GM19467 (cell line): ENCODE data around the gene SGIP1.
"Not testable (repeated sequence)": the region's sequence is repeated elsewhere in the genome, so short reads cannot be mapped to it uniquely, and the experiment has no call there.

Experiments used
- ATAC-seq: cut with Tn5 transposase; IDR thresholded peaks from one replicate; pipeline ENCODE4 v1.9.1; 2021; ENCODE audit warnings: mild to moderate bottlenecking, moderate library complexity; ENCODE audit not compliant: unreplicated experiment

The SGIP1 gene

DNA sequence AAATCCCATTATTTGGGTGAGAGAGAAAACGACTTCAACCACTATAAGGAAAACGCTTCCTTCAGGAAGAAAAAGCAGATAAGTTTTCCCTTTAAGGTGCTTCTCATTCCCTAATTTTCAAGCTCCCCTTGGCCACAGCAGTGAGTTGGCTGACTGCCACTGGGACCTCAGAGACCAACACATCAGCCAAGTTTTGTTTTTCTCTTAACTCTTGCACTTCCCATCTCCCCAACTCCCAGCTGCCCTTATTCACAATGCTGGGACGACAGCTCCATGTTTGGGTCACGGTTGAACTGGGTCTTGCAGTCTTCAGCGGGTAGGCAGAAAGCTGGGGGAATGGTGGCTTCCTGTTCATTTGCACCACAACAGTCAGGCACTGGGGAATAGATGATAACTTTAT is 18.9 kb downstream of the SGIP1 start:
- ATAC-seq, result no peak

DNA sequence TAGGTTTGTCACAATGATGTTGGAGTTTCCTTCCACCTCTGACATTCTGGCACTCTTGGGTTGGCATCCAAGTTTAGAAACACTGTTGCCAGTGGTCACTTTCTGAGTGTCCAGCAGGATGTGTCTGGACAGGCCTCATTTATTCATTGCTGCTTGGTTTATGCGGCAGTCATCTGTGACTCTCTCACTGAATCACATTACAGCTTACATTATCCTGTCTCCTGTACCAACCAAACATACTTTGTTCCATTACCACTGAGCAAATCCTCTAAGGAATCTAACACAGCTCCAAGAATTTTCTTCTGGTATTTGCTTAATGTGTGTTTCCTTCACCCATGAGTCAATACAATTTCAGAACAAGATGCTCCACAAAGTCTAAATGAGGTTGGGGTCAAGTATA is 19.9 kb downstream of the SGIP1 start:
- no peak for ATAC-seq

DNA sequence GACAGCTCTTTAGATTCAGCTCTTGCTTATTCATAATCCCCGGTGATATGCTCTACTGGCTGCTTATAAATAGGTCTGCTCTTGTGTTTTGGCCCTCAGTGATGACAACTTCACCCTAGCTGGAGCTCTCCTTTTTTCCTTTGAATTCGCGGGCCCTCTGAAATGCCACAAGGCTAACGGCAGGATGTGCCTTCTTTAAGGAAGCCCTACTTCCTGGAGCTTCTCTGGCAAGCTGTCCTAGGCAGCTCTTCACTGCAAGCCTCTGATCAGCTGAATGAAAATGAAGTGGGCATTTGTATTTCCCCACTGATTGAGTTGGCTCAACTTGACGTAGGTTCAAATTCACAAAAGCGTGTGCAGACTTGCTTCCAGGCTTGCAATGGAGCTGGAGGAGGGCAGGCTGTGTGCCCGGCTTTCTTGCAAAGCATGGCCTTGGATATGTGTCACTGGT is 22.2 kb downstream of the SGIP1 start:
- ATAC-seq, result no peak

DNA sequence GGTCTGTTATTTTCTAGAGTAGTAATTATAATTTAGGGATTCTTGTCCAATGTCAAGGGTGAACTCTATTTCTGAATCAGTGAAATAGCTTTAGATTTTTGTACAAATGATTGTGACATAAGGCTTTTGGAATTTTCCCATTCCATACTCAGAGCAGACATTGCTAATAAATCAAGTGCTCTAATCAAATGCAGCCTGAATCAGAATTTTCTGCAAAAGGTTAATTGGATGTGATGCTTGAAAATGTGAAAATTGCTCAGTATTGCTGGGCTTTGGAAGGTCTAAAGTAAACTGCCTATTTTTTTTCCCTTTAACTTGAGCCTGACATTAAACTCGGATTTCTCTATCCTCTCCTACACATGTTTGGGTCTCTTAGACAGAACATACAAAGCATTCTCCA is 23.2 kb downstream of the SGIP1 start:
- no peak for ATAC-seq

DNA sequence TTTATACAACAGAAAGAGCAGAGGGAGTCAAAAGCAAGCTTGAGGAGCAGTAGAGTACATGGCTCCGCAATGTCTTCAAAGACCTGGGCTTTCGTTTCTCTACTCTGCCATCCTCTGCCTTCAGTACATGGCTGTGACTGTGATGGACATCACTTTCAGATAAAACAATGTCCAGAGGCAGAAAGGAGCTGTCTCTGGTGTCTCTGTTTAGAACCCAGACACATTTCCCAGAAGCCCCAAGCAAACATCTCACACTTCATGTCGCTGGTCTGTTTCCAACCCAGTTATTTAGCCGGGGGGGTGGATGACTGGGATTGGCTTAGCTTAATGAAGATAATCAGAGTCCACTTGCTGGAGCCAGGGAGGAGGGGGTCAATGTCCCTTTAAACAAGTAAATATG is 25.6 kb downstream of the SGIP1 start:
- ATAC-seq, result no peak

DNA sequence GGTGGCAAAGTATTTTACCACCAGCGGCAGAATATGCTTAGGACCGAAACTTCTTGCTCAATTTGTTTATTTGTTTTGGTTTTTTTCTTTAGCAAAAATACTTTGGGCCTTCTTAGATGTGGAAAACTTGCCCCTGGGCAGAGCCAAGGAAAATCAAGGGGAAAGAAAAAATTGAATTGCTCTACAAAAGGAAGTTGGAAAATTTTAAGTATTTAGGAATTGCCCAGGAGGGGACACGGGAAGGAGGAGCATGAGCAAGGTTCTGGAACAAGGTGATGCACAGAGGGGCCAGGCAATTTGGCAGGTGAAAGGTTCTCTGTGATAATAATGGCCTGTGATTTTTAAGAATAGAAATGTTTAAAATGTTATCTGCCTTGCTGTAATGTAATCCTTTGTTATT is 28.6 kb downstream of the SGIP1 start:
- no peak for ATAC-seq

DNA sequence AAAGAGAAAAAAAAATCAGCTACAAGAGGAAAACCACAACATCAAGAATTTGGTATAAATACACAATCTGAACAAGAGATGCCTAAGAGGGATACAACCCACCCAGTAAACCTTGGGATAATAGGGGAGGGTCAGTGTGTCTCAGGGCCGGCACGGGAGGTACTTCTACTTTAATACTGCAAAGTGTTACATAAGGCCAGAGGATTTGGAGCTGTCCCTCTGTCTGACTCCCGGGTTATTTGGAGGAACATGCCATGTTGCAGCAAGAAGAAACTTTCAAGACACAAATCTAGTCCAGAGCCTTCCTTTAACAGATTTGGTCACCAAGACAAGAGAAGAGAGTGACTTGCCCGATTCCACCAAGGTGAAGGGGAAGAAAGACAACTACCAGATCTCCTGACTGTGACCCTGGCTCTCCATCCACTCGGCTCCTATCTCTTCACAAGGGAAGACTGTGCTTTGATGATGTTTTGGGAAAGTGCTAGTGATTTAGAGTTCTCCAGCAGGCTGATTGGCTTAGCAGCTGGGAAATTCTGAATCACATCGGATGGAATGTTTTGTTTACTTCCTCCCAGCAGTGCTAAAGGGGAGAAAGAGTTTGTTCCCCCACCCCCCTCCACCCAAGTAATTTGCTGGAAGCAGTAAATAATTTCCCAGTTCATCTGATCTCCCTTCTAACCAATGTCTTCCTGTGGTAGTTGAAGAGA is 29.3 kb downstream of the SGIP1 start:
- no peak for ATAC-seq

DNA sequence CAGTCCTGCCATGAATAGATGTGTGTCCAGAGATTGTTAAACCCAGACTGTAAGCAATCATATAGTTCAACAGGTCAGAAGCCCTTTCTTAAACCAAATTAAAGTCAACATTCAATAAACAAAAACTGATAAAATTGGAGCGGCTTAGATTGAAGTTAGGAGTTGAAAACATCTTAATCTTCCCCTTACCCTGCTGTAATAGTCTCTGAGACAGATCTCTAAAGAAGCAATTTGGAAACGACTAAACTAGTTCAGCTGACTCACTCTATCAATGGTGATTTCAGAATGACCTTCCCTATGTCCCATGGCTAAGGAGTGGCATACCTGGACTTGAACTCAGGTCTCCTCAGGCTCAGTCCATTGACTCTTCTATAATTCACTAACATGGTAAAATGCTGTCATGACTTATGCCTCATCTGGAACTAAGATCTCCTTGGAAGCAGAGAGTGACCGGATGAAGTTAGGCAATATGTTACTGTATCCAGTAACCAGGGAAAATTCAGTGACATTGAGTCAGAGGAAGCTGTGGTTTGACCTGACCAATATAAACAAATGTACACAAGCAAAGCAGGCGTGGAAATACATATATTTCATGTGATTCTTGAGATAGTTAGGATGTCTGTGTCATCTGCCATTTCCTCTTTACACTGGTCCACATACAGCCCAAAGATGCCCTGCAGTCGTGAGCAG is 30.1 kb downstream of the SGIP1 start:
- no peak for ATAC-seq

DNA sequence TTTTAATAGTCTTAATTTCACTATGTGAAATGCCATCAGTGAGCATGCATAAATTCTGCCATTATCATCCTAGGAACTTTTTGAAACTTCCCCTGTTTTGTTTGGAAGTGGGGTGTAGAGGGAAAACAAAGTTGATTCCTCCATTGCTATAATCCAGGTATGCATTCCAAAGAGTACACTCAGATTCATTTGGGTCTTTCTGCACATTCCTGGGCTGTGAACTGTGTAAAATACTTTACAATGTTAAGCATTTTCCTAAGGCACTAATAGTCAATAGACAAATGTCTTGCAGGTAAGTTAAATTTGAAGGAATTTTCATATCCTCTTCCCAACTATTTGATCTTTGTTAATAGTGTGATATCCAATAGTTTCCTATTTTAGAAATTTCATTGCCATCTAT is 36.2 kb downstream of the SGIP1 start:
- ATAC-seq, result no peak

DNA sequence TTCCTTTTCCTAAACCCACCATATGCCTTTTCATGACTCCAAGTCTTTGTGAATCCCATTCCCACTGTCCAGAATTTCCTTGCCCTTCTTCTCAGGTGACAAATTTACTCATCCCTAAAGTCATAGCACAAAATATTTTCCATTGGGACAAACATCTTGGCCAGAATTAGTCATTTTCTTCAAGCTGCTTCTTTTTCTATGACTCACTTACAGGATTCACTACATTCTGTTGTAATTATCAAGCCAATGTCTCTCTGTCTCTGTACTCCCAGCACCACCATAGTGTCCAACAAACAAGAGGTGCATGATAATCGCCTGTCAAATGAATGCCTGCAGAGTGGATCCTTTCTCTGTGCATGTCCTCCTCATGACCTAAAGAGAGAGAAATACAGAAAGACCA is 37.8 kb downstream of the SGIP1 start:
- ATAC-seq, result no peak

DNA sequence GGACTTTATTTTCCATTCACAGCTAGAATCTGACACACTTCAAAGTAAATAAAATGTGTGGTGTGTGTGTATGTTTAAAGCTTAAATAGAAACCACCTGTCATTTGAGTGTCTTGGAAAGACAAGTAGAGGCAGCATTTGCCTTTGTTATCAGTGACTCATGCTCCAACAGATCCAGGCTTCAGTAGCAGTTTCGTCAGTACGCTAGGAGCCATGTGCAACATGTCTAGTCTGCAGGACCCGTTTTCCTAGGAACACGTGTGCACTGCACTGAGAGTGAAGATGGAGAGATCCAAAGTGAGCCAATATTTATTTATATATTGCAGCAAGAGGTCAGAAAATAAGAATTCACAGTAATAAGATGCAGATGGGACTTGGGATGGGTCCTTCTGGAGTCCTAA is 41.8 kb downstream of the SGIP1 start:
- no peak for ATAC-seq

DNA sequence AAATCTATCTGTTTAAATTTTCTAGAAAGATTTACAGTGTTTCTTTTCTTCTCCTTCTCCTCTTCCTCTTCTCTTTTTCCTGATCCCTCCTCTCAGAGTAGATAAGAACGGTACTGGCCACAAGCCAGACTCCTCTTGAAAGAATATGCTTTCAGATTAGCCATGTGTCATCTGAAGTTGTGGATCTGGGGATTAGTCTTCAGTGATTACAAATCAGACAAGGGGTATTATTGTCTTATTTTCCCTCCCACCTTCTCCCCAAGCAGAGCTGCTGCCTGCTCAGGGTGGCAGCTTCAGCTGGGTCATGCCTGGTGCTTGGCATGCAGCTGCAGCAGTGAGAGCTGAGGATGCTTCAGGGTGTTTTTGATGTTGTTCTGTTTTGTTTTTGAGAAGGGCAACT is 42.7 kb downstream of the SGIP1 start:
- no peak for ATAC-seq

DNA sequence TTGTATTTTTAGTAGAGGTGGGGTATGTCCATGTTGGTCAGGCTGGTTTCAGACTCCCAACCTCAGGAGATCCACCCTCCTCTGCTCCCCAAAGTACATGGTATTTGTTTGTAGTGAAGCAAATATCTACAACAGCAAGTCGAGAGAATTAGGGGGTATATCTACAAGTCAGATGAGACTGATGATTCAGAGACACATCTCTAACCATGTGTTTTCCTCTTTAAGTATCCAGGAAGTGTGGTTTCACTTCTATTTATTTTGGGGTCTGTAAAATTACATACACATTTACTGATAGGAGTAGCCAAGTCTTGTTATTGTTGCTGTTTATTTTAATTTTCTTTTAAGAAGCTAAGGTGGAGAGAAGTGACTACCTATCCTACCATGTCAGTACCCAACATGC is 44.9 kb downstream of the SGIP1 start:
- ATAC-seq, result no peak

DNA sequence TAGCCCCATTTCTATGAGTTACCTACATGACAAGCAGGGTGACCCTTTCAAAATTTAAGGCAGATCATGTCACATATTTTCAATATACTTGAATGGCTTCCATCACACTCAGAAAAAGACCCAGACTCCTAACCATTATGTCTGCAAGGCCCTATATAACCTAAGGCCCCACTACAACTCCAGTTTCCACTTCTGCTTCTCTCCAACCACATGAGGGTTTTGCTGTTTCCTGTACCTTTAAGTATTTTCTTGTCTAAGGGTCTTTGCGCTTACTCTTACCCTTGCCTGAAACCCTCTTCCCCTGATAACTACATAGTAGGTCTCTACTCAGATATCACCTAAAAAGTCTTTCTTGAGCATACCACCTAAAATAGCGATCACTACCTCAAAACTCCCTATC is 46.1 kb downstream of the SGIP1 start:
- no peak for ATAC-seq

DNA sequence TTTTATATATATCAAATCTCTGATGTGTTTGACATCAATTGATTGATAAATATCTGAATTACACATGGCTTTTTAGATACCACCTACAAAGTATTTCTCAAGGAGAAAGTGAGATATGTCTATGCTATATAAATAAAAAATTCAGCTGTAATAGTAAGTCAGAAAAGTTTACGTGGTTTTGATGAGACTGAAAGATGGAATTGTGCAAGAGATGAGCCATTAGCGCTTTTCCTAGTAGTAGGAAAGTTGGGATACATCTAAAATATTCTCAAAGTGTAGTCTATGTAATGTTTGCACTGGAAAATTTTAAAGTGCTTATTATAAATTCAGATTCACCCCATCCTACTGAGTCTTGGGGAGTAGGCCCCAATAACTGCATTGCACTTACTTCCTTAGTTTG is 49.1 kb downstream of the SGIP1 start:
- ATAC-seq, result no peak

DNA sequence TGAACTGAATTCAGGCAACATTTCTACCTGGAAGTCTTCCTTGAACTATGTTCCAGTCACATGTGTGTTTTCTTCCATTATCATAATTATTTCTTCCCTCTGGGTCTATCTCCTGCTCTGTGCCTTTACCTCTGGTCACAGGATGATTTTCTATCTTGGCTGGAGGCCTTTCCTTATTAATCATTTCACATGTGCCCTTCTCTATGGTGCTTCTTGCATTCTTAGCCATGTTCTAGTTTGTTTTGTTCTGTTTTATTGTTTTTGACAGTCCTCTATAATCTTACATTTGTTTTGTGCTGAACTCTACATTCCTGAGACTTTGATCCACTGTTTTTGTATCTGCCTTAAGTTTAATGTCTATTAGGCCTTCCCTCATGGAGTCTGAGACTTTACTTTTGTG is 51.0 kb downstream of the SGIP1 start:
- ATAC-seq, result no peak

DNA sequence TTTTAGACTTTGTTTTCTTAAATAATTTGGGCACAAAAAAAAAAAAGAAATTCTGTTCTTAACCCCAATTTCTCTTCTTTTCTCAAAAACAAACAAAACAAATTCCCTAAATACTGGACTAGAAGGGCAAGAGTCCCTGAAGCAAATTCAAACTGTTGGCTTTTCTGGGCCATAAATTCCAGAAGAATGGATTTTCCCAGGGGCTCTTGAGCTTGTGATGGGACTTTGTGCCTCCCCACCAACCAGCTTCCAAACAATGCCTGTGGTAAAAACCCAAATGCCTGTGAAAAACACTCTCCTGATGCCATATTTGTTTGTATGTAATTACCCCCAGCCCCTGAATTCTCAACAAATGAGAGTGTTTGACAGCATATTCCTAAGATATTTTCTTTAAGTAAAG is 55.4 kb downstream of the SGIP1 start:
- no peak for ATAC-seq

DNA sequence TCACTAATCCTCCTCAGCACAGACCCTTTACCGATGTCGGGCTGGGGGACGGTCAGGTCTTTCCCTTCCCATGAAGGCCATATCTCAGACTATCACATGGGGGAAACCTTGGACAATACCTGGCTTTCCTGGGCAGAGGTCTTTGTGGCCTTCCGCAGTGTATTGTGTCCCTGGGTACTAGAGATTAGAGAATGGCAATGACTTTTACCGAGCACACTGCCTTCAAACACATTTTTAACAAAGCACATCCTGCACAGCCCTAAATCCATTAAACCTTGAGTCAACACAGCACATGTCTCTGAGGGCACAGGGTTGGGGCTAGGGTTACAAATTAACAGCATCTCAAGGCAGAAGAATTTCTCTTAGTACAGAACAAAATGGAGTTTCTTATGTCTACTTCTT is 58.2 kb downstream of the SGIP1 start:
- ATAC-seq, result not testable (repeated sequence)

DNA sequence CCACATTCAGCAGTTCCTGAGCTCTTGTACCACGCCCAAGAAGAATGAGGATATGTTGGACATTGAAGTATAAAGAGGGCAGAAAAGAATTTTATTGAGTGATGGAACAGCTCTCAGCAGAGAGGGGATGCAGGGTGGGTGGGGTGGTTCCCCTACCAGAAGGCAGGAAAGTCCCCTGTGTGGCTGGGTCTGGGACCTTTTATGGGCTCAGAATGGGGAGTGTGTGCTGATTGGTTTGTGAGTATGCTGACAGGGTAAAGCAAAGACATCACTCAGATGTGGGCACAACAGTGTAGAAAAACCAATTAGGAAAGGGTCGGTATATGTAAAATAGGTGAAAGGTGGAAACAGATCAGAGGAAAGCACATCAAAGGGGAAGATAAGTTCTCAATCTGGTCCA is 62.2 kb downstream of the SGIP1 start:
- ATAC-seq, result no peak

DNA sequence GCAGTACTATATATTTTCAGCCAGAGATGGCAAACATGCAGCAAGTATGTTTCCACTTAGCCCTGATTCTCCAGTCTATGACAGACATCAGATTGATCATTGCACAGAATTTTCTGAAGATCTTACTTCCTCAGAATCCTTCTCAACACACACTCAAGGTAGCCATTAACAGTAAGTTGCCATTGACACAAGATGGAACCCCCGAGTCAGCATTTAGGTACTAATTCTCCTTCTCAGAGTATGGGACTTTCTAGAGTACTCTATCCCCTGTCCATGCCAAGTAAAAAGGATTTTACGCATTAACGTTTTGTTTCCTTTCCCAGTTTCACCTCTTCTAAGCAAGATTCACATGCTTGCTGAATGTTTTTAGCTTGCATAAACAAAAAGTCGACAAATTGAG is 63.5 kb downstream of the SGIP1 start:
- no peak for ATAC-seq

DNA sequence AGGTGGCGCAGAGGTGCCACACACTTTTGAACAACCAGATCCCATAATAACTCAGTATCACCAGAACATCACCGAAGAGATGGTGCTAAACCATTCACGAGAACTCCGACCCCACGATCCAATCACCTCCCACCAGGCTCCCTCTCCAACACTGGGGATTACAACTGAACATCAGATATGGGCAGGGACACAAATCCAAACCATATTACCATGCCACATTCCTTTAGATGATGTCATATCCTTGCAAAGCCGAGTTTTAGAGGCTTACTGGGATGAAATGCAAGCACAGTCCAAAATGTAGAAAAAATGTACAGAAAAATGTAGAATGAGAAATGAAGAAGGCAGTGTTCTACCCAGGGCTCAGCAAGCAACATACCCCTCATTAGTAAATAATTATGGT is 64.7 kb downstream of the SGIP1 start:
- no peak for ATAC-seq

DNA sequence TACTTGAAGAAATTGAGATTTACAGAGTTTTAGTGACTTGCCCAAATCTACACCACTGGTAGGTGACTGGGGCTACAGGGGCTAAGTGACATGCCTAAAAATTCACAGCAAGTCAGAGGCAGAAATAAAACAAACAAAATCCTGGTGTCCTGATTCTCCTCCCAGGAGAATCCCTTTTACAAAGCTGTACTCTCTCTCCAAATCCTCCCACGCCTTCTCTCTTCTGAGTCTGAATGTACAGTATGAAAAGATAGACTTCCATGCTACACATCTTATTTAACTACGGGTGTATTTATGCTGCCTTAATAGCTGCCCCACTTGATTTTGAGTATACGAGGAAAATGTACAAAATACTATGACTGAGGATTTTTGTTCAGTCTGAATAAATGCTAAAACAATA is 65.4 kb downstream of the SGIP1 start:
- ATAC-seq, result no peak
